ENCODE data around the gene MSRB2.

MSRB2 gene

GRCh38 chr10:23075672-23076071 lies 19.7 kb upstream of the MSRB2 start:
- Mint-ChIP-seq H3K9me3 (peaks cover 9% of the 10 kb centered on the region), H3K27ac (peak overlapping the region in 1 of 3 experiments; percentile 39), H3K4me1 (peaks cover 64% of the 10 kb centered on the region), H3K4me3 (no peak overlapping the region), H3K27me3 (ENCODE audit: low read depth) (peaks cover 6% of the 10 kb centered on the region), H3K36me3 (ENCODE audit: low read depth) (no peaks in the 10 kb centered on the region)
- TF ChIP-seq CTCF (IDR thresholded peaks at IDR 0.05; ENCODE audit: unreplicated experiment in 3 of 3) = no peak

DNA sequence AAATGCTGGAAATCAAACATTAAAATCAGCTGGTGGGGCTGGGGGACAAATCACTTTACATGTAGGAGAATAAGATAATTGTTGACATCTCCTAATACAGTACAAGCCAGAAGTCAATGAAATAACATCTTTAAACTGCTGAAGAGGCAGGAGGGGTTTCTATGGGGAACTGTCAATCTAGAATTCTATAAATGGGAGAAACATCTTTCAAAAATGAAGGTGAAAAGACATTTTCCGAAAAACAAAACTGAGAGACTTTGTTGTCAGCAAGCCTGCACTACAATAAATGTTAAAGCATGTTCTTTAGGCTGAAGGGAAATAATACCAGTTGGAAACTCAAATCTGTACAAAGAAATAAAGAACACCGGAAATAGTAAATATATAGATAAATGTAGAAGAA lies 17.3 kb upstream of the MSRB2 start:
- Mint-ChIP-seq H3K4me1 (peaks cover 64% of the 10 kb centered on the region), H3K36me3 (ENCODE audit: low read depth) (no peaks in the 10 kb centered on the region), H3K27ac (no peak overlapping the region), H3K9me3 (peaks cover 9% of the 10 kb centered on the region), H3K4me3 (no peak overlapping the region), H3K27me3 (ENCODE audit: low read depth) (peaks cover 6% of the 10 kb centered on the region)
- TF ChIP-seq CTCF (IDR thresholded peaks at IDR 0.05; ENCODE audit: unreplicated experiment in 3 of 3) = no peak

GRCh38 chr10:23079700-23080099 lies 15.7 kb upstream of the MSRB2 start:
- Mint-ChIP-seq H3K36me3 (ENCODE audit: low read depth) (no peaks in the 10 kb centered on the region), H3K4me1 (peaks cover 56% of the 10 kb centered on the region), H3K9me3 (peaks cover 9% of the 10 kb centered on the region), H3K27me3 (ENCODE audit: low read depth) (no peaks in the 10 kb centered on the region), H3K27ac (peak overlapping the region; percentile 26 to 70 (median 65)), H3K4me3 (peak overlapping the region in 1 of 3 experiments; percentile 26)
- no peak for TF ChIP-seq CTCF (IDR thresholded peaks at IDR 0.05; ENCODE audit: unreplicated experiment in 3 of 3)

DNA sequence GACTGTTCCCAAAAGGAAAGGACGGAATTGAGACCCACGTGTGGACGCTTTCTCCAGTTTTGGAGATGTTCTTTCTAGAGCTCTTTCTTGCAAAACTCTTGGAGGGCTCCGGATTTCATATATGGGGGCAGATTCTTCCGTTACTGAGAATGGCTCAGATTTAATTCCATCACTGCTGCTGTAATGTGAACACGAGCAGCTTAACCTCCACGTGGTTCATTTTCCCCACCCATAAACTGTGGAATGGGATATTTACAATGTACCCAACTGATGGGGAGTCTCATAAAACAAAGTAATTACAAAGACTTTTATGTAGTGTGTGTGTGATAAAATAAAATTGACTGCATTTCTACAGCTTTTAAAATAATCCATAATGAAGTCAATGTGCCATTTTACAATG lies 15.1 kb upstream of the MSRB2 start:
- Mint-ChIP-seq H3K27me3 (ENCODE audit: low read depth) (no peaks in the 10 kb centered on the region), H3K36me3 (ENCODE audit: low read depth) (no peaks in the 10 kb centered on the region), H3K9me3 (peaks cover 11% of the 10 kb centered on the region), H3K27ac (peak overlapping the region; percentile 26 to 70 (median 65)), H3K4me3 (no peak overlapping the region), H3K4me1 (peaks cover 50% of the 10 kb centered on the region)
- no peak for TF ChIP-seq CTCF (IDR thresholded peaks at IDR 0.05; ENCODE audit: unreplicated experiment in 3 of 3)

GRCh38 chr10:23081221-23081750 lies 14.1 kb upstream of the MSRB2 start:
- no peaks in the 10 kb centered on the region for H3K36me3 Mint-ChIP-seq (ENCODE audit: low read depth)
- H3K4me3 Mint-ChIP-seq = no peak overlapping the region
- peak overlapping the region; percentile 39 to 49 (median 48) for H3K27ac Mint-ChIP-seq
- TF ChIP-seq CTCF (IDR thresholded peaks at IDR 0.05; ENCODE audit: unreplicated experiment in 3 of 3) = no peak
- H3K27me3 Mint-ChIP-seq (ENCODE audit: low read depth) = no peaks in the 10 kb centered on the region
- H3K4me1 Mint-ChIP-seq = peaks cover 44% of the 10 kb centered on the region
- peaks cover 8% of the 10 kb centered on the region for H3K9me3 Mint-ChIP-seq

DNA sequence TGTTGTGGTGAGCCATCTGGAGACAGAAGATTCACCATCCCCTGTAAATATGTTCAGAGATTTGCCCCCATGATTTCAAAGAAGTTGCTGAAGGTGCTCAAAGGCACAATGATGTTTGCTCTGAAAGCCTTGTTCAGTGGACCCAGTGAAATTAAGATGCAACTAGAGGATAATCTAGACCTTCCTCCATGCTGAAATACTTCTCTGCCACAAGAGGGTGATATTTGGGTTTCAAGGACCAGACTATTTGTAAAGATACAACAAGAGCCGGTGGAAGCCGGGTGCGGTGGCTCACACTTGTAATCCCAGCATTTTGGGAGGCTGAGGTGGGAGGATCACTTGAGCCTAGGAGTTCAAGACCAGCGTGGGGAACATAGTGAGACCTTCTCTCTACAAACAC lies 13.5 kb upstream of the MSRB2 start:
- peaks cover 4% of the 10 kb centered on the region for H3K9me3 Mint-ChIP-seq
- no peaks in the 10 kb centered on the region for H3K27me3 Mint-ChIP-seq (ENCODE audit: low read depth)

More for the DNA sequence above, 13.5 kb upstream of the MSRB2 start:
- TF ChIP-seq CTCF (IDR thresholded peaks at IDR 0.05; ENCODE audit: unreplicated experiment in 3 of 3) = no peak
- Mint-ChIP-seq H3K27ac (peak overlapping the region in 2 of 3 experiments; percentile 39 to 49), H3K4me3 (no peak overlapping the region), H3K4me1 (peaks cover 38% of the 10 kb centered on the region), H3K36me3 (ENCODE audit: low read depth) (no peaks in the 10 kb centered on the region)
